Measurements from ENCODE around the gene TLN1.

TLN1 gene

DNA sequence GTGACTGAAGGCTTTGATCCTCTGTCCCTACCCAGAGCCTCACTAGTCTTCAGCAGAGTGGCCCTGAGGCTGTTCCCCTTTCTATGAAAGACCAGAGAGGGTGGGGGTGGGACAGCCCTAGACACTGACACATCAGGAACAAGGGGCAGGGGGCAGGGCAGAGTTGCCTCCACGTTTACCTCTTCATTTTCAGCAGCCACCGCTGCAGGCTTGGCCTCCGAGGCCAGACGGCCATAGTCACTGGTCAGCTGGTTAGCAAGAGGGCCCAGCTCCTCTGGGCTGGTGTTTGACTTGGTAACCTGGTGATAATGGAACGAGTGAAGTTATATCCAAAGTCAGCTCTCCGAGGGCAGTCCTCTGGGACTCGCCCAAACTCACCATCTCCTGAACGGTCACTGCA is 26.6 kb downstream of the TLN1 start:
- no peak for DNase-seq

DNA sequence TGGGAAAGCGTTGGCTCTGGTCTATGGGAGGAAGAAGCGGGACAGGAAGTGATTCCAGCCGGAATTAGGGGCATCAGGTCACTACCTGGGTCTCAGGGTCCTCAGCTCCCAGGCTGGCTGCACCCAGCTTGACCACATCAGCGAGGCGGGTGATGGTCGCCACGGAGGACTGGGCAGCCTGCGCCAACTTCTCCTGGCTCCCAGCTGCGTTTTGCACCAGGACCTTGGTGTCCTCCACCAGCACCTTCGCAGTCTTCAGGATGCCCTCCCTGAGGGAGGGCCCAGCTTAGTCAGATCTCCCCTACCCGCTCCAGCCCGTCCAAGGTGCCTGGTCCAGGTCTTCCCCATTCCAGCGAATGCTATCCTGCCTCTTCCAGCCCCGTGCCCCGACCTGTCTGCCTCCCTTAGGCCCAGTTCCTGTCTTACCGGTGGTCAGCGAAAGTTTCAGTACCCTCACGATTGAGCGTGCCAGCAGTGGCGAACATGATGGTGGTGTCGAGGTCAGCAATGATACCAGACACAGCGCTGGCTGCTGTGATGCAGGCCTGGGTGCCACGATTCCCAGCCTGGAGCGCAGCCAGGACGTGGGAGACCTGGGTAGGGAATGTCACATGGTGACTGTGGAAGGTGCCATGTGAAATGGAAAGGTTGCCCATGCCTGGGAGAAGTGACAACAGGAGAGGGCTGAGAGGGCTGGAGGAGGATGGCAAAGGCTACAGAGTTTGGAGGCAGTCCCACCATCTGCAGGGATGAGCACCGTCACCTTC is 27.9 kb downstream of the TLN1 start:
- DNase-seq = no peak

DNA sequence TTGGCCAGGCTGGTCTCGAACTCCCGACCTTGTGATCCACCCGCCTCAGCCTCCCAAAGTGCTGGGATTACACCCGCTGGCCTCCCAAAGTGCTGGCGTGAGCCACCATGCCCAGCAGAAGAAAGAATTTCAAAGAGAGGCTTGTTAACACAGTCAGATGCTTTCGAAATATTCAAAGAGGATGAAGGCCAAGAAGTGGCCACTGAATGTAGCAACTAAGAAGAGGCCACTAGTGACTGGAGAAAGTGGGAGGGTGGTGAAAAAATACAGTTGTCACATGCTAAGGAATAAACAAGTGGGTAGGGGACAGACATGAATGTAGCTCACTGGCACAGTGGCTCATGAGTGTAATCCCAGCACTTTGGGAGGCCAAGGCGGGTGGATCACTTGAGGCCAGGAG is 29.3 kb downstream of the TLN1 start:
- no peak for DNase-seq

DNA sequence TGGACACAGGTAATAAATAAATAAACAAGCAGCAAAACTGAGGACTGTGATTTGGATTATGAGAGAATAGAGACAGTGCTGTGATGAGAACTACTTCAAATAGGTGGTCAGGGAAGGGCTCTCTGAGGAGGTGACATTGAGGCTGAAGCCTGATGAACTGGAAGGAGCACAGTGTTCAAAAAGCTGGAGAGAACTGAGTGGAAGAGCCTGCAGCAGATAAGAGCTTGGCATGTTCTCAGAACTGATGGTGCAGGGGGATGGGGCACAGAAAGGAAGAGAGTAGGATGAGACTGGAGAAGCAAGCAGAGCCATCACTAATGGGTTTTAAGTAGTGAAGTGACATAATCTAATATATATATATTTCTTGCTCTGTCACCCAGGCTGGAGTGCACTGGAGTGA is 31.1 kb downstream of the TLN1 start:
- DNase-seq = no peak

DNA sequence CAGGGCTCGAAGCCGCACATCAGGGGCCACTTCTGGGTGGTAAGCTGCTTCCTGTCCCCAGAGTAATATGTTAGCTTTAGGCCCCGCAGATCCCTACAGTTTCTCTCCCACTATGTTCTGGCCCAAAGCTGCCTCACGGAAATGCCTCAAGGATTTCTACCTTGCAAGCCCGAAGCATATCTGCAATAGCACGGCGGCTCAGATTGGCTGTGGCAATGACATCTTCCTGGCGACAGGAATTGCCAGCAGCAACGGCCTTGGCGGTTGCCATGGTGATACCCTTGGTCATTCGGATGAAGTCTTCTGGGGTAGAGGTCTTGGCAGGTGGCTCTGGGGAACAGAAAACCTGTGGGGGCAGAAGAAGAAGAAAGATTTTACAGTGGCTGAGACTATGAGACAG is 32.0 kb downstream of the TLN1 start:
- no peak for DNase-seq

DNA sequence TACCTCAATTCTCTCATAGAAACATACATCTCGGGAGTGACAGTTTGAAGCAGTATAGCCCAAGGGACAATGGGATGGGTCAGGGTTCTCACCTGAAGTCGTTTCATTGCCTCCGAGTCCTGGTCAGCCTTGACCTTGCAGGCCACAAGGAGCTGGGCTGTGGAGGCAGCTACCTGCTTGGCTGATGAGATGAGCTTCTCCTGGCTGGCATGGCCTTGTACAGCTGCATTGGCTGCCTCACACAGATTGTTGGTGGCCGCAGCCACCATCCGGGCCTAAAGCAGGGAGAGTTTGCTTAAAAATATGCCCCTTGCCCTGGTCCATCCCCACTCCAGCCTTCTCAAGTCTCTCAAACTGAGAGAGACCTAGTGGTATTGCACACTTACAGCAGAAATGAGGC is 33.8 kb downstream of the TLN1 start:
- no peak for DNase-seq

DNA sequence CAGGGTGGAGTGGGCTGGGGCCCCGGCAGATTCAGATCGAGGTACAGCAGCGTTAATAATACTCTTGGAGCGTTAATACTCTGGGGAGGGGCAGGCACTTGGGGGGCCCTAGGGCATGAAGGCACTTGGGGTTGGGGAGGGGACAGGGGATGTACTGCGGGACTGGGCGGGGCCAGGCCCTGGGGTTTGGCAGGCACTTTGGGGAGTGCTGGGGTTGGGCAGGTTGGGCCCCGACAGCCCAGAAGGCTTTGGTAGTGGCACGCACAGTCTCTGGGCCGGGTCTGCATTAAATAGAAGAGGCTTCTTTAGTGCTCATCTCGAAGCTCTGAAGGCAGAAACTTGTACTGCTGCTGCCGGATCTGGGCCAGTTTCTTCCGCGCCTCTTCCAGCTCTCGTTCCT is 34.5 kb downstream of the TLN1 start:
- no peak for DNase-seq

DNA sequence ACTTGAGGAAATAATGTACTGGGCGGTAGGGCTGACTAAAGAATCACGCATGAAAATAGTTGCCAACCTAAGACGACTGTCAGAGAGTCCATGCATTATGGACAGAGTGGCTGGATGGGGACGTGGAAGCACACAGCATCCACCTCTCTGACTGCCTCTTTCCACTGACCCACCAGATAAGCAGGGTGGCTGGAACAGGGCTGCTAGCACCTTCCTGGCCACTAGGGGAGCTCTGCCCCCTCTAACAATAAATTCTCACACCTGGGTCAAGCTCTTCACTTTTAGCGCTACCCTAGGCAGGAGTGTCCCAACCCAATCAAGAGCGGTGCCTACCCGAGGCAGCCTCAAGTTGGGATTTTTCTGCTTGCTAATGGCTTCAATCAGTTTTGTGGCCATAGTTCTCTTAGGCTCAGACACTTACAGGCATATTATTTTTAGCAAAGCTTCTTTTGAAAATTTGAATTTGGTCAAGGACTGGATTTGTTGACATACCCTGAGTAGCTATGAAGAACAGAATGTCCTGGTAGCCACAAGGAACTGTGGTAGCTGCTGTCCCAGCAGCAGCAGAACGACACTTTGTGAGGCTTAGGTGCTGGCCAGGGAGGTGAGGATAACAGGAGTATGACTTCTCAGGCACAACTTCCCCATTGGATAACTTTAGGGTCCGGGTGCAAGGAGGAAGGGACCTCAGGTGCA is 35.3 kb downstream of the TLN1 start:
- DNase-seq = peak; percentile 66

DNA sequence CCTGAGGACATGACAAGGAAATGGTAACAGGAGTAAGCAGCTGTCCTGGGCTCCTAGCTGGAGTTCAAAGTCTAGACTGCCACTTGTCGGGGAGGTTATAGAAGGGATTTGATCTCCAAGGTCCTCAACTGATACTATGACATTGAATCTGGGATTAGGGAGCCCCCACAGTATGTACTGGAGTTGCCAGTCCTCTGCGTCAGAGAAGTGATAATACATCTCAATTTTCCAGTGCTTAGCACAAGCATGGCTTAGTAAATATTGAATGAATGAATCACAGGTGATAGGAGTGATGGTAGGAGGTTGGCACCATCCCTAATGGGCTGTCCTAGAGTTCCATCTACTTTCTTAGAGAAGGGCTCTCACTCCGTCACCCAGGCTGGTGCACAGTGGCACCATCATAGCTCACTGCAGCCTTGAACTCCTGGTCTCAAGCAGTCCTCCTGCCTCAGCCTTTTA is 36.0 kb downstream of the TLN1 start:
- no peak for DNase-seq

DNA sequence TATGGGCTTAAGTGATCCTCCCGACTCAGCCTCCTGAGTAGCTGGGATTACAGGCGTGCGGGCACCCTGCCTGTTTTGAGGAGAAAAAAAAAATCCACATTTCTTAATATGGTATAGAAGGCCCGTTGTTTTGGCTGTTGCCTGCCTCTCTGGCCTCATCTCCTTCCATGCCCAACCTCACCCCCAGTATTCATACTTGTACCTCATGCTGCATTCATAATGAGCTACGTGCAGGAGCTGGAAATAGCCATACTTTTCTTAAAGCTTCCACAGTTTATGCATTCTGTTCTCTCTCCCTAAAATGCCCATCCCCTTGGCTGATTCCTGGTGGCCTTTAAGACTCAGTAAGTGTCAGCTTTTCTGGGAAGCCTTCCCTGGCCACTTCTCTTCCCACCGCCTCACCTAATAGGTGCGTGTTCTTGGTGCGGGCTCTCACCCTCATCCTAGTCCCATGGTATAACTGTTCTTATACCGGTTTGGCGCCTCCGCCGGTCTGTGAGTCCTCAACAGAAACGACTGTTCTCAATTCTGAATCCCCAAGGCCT is 40.2 kb downstream of the TLN1 start:
- no peak for DNase-seq

DNA sequence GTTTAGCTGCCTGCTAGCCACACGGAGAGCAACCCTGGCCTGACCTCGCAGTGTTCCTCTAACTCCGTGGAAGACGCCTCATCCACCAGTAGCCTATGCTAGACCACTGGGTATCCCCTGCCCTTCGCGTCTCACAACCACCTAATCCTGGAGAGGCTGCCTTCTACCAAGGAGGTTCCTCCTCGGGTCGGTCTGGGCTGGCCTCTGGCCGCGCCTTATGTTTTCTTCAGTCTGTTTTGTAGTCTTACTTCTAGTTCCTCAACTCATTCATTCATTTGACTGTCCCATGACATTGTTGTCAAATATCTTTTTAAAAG is 40.7 kb downstream of the TLN1 start:
- no peak for DNase-seq

DNA sequence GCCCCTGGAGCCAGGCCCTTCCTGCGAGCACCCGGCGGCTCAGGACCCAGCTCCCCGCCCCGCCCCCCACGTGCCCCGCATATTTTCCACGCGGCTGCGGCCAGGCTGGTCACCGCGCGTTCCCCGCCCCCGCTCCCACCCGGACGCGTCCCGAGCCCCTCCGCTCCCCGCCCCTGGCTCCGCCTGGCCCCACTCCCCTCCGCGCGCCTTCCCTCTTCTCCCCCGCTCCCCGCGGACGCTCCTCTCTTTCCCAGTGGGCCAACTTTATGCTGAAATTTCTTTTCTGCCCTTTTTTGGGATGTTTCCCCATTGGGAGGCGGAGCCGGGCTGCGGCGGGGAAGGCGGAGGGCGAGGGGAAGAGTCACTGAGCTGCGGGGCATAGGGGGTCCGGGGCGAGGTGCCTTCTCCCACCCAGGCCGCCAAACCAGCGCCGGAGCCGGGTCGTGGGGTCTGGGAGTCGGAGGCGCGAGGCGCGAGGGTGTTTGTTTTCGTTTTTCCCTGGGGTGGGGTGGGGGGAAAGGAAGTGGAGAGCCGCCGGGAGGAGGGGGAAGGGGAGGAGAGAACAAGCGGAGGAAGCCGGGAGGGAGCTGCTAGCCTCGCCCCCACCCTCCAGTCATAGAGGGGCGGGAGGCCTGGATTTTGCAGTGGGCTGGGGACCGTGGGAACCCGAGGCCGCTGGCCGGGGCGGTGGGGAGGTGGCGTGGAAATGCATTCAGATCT is 41.2 kb downstream of the TLN1 start:
- DNase-seq = peak; percentile 19

DNA sequence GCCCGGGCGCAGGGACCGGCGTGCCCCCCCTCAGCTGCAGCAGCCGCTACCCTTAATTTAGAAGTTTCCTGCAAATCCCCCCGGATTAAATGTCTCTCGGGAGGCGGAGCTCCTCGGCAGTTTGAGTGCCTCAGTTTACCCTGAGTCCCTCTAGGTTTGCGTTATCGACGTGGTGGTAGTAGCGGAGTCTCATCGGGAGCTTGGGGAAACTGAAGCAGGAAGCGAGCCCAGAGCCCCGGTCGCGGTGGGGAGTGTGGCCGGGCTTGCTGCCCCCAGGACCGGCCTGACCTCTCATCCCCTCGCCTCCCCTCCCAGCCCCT is 41.7 kb downstream of the TLN1 start:
- no peak for DNase-seq

DNA sequence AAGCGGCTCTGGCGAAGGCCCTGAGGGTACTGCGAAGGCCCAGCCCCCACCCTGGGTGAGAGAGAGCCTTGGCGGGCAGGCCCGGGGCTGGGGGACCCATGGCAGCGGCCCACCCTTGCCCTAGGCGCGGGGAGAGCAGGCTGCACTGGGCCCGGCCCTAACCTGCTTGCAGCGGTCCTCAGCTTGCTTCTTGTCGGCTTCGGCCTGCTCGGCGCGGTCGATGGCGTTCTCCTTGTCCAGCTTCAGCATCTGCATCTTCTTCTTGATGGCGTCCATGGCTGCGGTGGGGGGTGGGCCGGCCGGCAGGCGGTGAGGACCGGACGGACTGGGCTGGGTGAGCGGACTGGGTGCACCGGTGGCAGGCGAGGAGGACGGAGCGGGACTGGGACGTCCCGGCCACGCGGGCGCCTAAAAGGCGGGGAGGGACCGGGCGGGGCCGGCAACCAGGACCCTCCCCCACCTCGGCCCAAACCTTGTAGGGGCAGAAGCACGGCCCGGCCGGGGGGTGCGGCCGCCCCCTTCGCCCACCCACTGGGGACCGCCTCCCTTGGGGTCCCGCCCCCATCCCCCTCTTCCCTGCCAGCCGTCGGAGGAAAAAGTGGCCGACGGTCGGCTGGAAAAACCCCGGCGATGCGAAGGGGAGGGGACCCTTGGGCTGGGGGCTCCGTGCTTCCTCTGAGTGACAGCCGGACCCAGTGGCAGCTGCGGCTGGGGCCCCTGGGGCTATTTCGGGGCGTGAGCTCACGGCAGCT is 42.3 kb downstream of the TLN1 start, which contains the start of gene TPM2:
Gene TPM2 (minus strand): TSS at position 384 of the 752 bp plus-strand sequence. CDS start 108 bp downstream, at position 276.
- no peak for DNase-seq

DNA sequence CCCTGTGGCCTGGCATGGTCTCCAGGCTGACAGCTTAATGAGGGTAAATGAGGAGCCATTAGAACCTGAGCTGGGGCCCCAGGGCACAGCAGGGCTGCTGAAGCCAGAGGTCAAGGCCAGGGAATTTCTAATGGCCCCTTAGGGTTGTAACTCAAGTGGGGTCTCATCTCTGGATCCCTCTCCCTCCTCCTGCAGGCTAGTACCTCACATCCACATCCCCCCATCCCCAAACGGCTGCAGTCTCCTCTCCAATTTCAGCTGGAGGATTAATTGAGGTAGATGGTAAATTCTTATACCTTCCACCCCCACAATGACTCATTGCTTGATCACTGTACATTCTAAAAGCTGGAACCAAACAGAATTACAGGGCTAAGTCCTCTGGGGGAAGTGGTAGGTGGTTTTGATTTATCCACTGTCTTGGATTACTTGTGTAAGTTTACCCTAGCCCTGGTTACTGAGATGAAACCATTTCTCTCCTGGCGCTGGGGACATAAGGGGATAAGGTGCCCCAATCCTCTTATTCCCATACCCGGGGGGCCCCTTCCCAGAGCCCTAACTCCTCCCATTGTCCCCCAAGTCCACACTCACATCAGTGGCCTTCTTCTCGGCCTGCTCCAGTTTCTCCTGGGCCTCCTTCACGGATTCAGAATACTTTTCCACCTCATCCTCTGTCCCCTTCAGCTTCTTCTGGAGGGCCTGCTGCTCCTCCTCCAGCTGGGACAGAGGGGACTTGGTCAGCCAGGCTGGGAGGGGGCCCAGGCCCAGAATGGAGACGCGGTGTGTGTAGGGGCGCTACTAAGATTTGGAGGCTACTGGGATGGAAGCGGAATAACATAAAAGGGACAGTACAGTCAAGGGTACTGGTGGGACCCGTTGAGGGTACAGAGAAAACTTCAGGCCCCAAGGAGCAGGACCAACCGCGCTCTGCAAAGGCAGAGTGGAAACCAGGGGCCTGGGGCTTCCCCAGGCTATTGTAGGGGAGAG is 43.1 kb downstream of the TLN1 start:
- DNase-seq = peak; percentile 52

DNA sequence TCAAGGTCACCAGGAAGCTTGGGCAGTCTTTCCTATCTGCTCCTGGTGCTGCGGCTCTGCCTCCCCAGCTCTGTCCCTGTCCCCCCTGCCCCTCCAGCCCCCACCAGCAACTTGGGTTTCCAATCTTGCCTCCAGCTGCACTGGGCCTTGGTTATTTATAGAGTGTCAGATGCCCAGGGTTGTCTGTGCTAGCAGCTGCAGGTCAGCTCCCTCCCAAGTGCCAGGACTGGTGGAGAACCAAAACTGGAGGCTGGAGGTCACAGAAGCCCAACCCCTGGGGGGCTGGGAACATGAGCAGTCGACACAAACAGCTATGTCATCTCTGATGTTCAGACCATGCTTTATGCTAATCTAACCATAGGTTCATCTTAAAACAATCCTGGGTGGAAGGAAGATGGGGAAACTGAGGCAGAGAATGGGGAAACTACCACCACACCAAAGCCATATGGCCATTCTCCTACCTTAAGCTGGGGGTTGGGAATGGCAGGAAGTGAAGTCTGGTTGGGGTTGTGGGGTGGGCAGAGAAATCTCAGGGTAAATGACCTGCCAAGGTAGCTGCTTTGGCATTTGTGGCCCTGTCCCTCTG is 43.9 kb downstream of the TLN1 start:
- no peak for DNase-seq

DNA sequence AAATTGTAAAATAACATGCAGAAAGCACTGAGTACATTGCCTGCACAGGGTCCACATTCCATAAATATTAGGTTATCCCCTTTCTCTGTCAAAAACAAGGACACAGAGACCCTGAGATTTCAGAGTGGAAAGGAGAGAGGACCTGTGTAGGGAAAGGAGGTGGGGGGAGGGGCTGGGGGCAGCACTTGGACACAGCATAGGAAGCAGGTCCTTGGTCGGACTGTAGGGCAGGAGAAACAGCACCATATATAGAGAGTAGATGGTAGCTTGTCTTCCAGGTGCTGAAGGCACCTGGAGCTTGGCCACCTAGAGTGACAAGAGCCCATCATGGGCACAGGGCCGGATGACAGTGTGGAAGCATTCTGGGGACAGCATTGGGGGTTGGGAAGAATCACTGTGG is 44.7 kb downstream of the TLN1 start:
- no peak for DNase-seq

DNA sequence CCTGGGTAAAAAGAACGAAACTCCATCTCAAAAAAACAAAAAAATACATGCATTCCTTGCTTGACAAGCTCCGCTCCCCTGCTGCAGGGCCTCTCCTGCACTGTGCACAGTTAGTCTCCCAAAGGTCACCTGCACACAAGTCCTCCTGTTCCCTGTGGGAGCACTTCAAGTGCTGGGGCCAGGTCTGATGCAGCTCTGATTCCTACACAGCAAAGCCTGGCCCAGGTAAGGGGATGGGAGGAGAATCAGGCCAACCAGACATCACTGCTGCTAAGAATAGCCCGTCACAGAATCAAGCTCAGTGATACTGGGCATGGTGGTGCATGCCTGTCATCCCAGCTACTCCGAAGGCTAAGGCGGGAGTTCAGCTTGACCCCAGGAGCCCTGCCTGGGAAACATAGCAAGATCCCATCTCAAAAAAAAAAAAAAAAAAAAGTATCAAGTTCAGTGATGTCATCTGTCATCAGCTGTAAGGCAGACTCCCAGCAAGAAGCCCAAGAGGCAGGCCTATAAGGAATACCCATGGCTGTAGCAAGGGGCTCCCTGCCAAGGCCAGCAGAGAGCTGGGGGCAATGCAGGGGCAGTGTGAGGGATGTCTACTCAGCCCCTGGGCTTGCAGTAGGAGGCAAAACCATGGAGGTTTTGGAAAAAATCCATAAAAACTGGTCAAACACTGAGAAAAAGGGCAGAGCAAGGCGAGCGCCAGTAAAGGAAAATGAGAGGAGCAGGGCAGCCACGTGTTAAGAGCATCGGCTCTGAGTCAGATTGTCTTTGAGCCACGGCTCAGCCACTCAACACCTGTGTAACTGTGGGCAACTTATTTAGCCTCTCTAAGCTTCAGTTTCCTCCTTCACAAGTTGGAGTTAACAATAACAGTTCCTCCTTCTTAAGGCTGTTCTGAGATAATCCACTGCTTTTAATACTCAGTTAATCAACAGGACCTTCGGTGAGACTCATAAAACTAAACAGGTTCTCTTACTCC is 45.5 kb downstream of the TLN1 start:
- no peak for DNase-seq

DNA sequence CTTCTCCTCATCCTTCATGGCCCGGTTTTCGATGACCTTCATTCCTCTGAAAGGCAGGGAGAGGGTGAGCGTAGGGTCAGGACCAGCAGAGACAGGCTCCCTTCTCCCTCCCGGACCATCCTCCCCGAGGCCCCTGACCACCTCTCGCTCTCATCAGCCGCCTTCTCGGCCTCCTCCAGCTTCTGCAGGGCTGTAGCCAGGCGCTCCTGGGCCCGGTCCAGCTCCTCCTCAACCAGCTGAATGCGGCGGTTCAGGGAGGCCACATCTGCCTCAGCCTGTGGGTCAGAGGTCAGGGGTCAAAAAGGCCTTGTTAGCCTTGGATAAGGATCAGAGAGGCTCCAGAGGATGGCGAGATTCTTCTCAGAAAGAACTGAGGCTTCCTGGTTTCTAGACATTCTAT is 46.5 kb downstream of the TLN1 start:
- DNase-seq = no peak

DNA sequence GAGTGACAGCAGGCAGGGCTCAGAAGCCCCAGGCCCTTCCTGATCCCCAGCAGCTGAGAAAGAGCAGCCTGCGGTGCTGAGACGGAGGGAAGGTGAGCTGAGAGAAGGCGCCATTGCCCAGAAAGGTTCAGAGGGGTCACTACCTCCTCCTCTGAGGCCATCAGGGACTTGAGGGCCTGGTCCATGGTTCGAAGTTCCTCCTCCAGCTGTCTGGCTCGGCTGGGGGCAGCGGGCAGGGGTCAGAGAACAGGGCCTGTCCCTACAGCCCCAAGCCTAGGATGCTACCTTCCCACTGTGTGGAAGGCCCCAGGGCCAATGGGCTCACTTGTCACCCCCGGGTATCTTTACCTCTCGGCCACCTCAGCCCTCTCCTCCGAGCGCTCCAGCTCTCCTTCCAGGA is 47.1 kb downstream of the TLN1 start:
- DNase-seq = no peak

Measured in activated CD4-positive, alpha-beta T cell treated with anti-CD3 and anti-CD28 coated beads, Interleukin-10, Interleukin-2, amounts not matched to agents 100 ng/mL and 50 ng/mL, durations not matched to agents 16 hours and 8 hours (primary cell).